Heart left ventricle (tissue), 13 donors: ENCODE data around the gene SRF.

Experiments used
- CTCF ChIP-seq, 12 donors: fragments of 200-600 bp; sonication (generic) in 4 of 12; IDR thresholded peaks; one replicate each; pipeline versions ENCODE4 v1.5.0 to v1.8.0; 2018 to 2022; ENCODE audit warnings: antibody characterized with exemption in 12 of 12, mild to moderate bottlenecking in 5 of 12
- POLR2A ChIP-seq, 2 donors: fragments of 450-650 bp; IDR thresholded peaks; one replicate each; pipeline ENCODE4 v1.6.1; 2017; ENCODE audit warnings: antibody characterized with exemption in 2 of 2, mild to moderate bottlenecking in 2 of 2, moderate library complexity in 2 of 2
- donor health status: ischemic (EF 13 %, LVEDD 7.1; RV severe dilation, severe dysfunction).
- donor health status: DM: no; HTN: yes; CAD: no.
- donor health status: DM: no; HTN: no; CAD: no.
- donor health status: ischemic (EF 25% LVEDD 6.9; RV normal size, moderate dysfunction).
- donor health status: ischemic (EF 25% LVEDD 5.7; RV mildly dilated, moderate dysfunction).
- donor health status: ischemic (EF 35%, LVEDD 5.7; RV mildly dilated, moderate dysfunction).
- donor health status: nonischemic (EF 11% LVEDD 7.7; RV severe dilation, severe dysfunction).
- donor health status: DM: yes; HTN: yes; CAD: no.
- donor health status: PGD.
- donor health status: ischemic (EF 29% LVEDD 5.4; RV normal size, mild dysfunction).
- donor health status: nonischemic (EF 23%, LVEDD 6.1; RV moderate dilation, normal function).

- TF ChIP-seq POLR2A (IDR thresholded peaks at IDR 0.05) (no peak), CTCF (IDR thresholded peaks at IDR 0.05) (no peak)
These were observed 22.9 kb downstream of the SRF start for GRCh38 chr6:43193929-43194328.
